SKM-1 treated with dmso at 0.1 percent for 144 hours (cell line): ENCODE data around the gene USP31.

ENCODE experiments used
- DNase-seq: peaks from one replicate; lab custom pipeline; 2025; ENCODE audit not compliant: unreplicated experiment; lab: John Stamatoyannopoulos, UW

The USP31 gene

DNA sequence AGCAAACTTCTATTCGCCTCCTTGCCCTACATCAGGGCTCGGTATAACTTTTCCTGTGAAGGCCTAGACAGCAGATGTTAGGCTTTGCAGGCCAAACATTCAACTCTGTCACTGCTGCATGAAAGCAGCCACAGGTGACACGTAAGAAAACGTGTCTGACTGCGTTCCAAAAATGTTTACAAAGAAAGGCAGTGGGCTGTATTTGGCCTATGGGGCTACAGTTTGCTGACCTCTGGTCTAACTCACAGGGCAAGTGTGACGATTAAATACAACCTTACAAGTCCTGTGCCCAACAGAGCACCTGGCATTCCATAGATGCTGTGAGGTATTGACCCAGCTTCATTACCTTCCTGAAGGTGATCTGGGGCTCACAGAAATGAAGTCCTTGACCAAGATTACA lies 79.4 kb downstream of the USP31 start:
- DNase-seq = no peak

DNA sequence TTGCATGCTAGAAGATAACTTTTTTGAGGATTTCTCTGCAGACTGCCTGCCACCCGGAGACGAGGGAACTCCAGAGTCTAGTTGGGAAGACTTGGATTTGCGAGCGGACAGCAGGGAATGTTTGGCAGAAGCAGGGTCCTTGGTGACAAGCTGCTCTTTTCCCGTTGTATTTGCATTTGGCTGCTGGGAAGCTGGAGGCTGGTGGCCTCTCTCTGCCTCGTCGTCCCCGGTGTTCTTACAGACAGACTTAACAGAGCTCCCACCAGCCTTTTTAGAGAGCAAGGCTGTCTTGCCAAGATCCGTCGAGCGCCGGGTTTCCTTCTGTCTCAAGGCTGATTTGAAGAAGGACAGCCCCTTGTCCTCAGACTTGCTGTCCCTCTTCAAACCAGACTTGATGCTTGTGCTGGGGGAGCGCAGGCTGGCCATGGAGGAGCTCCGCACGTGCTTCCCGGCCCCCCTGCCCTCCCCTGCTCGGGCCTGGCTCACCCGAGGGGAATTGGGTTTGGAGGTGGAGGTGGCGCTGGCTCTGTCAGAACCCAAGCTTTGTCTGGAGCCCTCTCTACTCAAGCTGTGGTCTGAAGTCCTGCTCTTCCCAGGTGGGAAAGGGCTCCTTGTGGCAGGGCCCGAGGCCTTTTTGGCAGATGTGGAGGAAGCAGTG lies 81.0 kb downstream of the USP31 start:
- DNase-seq = no peak

GRCh38 chr16:23066676-23067075 lies 82.6 kb downstream of the USP31 start:
- DNase-seq = no peak

GRCh38 chr16:23064639-23065038 lies 84.6 kb downstream of the USP31 start:
- DNase-seq = peak; percentile 81

DNA sequence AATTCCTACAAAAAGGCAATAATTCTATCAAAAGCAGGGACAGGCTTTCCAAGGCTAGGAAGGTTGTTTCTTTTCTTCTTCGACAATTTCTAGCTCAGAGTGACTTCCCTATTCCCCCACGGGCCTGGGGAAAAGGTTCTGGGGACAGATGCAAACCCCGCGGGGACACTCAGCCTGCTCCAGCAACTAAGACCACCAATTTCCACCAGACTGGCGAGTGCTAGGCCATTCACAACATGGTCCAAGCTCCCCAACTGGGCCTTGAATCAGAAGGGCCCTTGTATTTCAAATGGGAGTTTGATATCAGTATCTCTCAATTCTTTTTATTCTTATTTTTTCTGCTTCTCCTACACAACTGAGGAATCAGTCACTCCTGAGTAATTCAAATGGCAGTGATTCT lies 86.7 kb downstream of the USP31 start:
- DNase-seq = no peak

- DNase-seq = no peak
Observed at GRCh38 chr16:23061669-23062068, 87.6 kb downstream of the USP31 start.

DNA sequence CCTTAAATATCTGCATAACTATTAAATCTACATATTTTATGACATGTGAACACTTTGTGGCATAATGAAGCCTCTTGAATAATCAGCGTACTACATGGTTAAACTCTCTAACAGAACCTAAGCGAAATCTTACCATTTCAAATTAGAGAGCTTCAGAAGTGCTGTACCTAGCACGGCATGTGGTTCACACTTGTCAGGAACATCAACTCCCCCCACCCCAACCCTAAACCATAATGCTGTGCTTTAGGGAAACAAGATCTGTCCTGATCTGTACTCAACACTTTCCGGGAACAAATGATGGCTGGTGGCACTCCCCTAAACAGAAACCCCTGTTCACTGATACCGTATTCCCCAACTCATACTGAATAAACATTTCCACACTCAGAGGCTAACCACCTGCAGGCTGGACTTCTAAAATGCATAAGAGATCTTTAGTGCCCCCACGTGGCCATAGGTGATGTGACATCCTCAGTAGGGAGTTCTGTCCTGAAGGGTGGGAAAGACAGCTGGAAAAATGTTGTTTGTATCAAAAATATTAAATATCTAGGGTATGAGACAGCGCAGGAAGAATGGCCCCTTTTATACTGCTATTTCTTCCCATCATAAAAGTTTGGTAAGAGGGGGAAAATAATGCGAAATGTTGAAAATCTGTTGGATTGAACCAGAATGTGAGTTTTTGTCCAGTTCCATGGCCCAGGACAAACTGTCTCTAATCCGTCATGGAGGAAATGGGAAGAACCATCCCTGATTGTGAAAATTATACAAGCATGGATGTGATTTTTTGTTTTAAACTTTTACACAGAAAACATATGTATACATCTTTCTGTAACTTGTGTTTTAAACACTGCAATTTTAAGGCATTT lies 88.6 kb downstream of the USP31 start:
- DNase-seq = peak; percentile 49

- DNase-seq = no peak
Observed at GRCh38 chr16:23059433-23059832, 89.8 kb downstream of the USP31 start.

DNA sequence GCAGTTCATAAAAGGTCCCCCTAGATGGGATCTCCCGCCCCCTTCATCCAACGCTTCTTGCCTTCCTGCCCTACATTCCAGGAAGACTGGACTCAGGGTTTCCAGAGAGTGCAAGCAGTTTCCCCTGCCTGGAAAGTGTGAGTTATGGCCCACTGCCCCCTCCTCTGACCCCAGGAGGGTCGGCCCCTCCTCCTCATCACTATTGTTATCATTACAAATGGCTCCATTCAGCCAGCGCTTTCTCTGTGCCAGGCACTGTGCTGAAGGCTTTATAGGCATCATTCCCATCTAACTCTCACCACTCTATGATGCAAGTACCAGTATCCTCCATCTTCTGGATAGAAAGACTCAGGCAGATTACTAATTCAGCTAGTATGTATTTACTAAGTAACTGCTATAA lies 90.7 kb downstream of the USP31 start:
- DNase-seq = no peak

- DNase-seq = no peak
Observed at GRCh38 chr16:23057013-23057596, 92.1 kb downstream of the USP31 start.

- DNase-seq = peak; percentile 31
Observed at GRCh38 chr16:23055481-23055880, 93.8 kb downstream of the USP31 start.

DNA sequence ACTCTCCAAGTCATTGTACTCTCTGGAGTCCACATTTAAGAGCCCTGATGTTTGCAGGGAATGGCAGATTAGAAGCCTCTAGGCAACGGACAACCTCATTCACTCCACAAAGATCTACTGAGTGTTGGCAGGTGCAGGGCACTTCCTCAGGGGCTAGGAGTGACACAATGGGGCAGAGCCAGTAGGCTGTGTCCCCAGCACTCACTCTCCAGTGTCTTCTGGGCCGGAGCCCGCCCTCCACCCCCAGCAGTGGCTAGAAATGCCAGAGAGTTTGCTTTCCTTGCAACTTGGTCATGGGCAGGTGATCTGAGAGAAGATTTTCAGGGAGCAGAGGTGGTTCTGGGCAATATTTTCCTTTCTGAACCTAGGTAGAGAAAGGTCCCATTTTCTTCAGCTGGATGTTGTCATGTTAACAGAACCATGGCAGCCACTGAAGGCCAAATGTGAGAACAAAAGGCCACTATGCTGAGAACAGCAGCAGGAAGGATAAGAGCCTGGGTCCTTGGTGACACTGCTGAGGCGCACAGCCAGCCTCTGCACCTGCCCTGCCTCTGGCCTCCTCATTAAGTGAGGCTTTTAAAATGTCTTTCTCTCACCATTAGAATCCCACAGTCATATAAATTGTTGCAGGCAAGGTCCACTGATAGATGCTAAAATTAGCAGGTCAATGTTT lies 96.2 kb downstream of the USP31 start:
- no peak for DNase-seq

GRCh38 chr16:23052221-23052620 lies 97.0 kb downstream of the USP31 start:
- DNase-seq = no peak

DNA sequence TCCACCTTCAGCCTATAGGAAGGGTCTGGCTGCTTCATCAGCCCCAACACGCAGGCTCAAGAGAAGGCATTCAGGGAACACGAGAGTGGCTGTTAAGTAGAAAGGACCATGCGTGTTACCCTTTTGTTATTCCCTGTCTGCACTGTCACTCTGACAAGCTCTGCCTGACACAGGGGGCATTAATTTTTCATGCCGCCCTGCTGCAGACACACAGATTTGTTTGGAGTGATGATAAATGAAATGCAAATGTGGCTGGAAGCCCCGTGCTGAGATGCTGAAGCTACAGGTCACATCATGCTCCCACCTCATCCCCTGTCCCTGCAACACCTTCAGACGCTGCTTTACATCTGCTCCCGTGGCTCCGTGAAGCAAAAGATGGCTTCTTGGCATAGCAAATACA lies 97.7 kb downstream of the USP31 start:
- no peak for DNase-seq

GRCh38 chr16:23048164-23048563 lies 101.1 kb downstream of the USP31 start:
- no peak for DNase-seq

DNA sequence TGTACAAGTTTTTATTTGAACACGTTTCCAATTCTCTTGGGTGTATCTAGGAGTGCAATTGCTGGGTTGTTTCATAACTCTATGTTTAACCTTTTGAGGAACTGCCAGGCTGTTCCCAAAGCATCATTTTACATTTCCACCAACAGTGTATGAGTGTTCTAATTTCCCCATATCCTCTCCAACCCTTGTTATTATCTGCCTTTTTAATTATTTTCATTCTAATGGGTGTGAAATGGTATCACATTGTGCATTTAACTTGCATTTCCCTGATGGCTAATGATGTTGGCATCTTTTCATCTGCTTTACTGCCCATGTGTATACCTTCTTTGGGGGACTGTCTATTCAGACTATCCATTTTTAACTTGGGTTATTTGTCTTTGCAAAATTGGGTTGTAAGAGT lies 104.2 kb downstream of the USP31 start:
- DNase-seq = no peak

DNA sequence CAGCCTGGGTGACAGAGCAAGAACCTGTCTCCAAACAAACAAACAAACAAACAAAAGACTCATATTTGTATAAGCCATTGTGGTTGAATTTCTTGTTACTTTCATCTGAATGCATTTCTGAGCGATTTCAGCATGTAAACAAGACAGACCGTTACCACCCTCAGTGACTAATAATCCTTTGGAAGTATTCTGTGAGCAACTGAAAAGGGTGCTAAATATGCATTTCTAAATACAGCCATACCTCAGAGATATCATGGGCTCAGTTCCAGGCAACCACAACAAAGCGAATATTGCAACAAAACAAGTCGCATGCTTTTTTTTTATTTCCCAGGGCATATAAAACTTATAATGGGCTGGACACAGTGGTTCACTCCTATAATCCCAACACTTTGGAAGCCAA lies 109.0 kb downstream of the USP31 start:
- DNase-seq = no peak

GRCh38 chr16:23039118-23039517 lies 110.1 kb downstream of the USP31 start:
- DNase-seq = no peak

- DNase-seq = no peak
Observed at GRCh38 chr16:23035240-23035639, 114.0 kb downstream of the USP31 start.

- no peak for DNase-seq
Observed at GRCh38 chr16:23031508-23032098, 117.6 kb downstream of the USP31 start.

GRCh38 chr16:23029733-23030420 lies 119.4 kb downstream of the USP31 start:
- no peak for DNase-seq
